IPS-11a (cell line): ENCODE measurements around the gene CLCN6.

Experiments
- H3K4me3 ChIP-seq: one replicate; pipeline ENCODE4 v1.5.1; 2013; ENCODE audit warnings: low read depth, low read length, control low read depth

The CLCN6 gene

GRCh38 chr1:11874624-11875023, 68.6 kb downstream of the CLCN6 start:
- no peak overlapping the region for H3K4me3 ChIP-seq

GRCh38 chr1:11875094-11875493, 69.1 kb downstream of the CLCN6 start:
- no peak overlapping the region for H3K4me3 ChIP-seq

- H3K4me3 ChIP-seq, result no peak overlapping the region
Observed at GRCh38 chr1:11877074-11877473, 71.1 kb downstream of the CLCN6 start.

DNA sequence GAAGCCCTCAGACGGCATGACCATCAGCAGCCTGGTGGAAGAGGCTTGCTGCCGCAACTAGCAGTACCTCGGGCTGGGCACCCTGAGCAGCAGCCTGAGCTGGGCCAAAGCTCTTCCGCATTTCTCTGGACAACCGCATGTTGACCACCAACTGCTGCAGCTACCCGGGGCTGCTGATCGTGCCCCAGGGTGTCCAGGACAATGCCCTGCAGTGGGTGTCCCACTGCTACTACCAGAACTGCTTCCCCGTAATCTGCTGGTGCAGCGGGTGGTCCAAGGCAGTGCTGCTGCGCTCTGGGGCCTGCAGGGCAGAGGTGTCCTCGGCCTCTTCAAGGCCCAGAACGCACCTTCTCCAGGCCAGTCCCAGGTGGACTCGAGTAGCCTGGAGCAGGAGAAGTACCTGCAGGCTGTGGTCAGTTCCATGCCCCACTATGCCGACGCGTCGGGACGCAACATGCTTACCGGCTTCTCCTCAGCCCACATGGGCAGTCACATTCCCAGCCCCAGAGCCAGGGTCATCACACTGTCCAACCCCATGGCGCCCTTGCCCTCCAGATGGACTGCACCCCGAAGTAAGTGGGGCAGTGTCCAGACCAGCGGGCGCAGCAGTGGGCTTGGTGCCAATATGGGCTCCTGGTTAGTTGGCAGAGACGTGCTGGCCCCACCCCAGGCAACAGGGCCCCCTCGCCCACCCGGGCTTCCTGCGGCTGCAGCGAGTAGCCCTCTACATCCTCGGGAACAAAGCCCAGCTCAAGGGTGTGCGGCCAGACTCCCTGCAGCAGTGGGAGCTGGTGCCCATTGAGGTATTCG, 72.3 kb downstream of the CLCN6 start:
- no peak overlapping the region for H3K4me3 ChIP-seq

DNA sequence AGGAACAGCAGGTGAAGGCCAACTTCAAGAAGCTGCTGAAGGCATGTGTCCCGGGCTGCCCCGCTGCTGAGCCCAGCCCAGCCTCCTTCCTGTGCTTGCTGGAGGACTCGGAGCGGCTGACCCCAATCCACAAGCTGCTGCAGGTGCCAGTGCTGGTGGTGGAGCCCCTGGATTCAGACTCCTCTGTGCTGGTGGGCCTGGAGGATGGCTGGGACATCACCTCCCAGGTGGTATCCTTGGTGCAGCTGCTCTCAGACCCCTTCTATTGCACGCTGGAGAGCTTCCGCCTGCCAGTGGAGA, 72.8 kb downstream of the CLCN6 start:
- H3K4me3 ChIP-seq, result no peak overlapping the region

- H3K4me3 ChIP-seq, result no peak overlapping the region
Observed at GRCh38 chr1:11879311-11880180, 73.6 kb downstream of the CLCN6 start.

- H3K4me3 ChIP-seq, result no peak overlapping the region
Observed at GRCh38 chr1:11880181-11880575, 74.2 kb downstream of the CLCN6 start.

DNA sequence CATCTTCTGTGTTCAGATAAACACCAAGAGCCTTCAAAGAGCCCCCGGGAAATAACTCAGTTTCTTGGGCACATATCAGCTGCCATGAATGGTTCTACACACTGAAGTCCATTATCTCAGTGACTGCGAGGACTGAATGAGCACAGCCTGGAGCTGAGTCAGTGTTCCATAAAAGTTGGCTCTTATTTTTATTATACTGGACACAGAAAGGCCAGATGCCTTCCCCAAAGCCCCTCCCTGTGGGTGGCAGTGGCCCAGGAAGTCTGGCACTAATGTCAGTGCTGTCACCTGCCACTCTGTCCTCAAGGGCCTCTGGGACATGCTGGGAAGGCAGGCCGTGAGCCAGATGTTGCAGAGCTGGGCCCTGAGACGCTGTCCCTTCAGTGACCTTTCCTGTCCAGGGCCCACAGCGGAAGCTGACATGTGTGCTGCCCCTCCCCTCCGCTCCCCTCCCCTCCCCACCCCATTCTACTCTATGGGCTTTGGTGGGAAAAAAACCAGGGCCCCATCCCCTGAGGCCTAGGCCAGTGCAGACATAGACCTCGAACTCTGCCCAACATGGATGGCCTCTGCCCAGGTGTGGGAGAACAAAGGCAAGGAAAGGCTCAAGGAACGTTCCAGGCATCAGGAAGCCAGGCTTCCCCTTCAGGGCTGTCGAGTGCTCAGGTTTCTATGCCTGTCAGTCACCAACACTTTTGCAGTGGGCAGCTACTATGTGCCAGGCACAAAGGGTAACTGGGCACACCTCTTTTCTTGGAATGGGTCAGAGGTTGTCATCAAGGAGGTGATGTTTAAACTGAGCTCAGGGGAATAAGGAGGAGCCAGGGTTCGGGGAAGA, 75.1 kb downstream of the CLCN6 start:
- H3K4me3 ChIP-seq, result no peak overlapping the region

- no peak overlapping the region for H3K4me3 ChIP-seq
Observed at GRCh38 chr1:11881749-11882441, 75.9 kb downstream of the CLCN6 start.

- H3K4me3 ChIP-seq, result no peak overlapping the region
Observed at GRCh38 chr1:11882814-11883538, 77.0 kb downstream of the CLCN6 start.

DNA sequence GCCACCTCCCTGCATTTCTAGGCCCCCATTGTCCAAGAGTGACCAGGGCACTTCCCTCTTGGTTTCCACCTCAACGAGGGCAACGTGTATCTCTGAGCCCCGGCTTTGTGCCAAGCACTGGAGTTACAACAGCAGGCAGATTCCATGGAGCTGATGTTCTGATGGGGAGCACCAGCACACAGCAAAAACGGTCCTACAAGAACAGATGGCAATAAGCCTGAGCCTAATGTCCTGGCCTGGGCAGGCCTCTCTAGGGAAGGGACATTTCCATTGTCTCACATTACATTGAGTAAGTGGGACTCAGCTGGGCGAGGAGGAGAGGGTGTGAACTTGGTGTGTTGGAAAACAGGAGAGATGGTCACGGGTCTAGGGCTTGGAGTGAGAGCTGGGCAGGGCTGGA, 79.9 kb downstream of the CLCN6 start:
- no peak overlapping the region for H3K4me3 ChIP-seq

DNA sequence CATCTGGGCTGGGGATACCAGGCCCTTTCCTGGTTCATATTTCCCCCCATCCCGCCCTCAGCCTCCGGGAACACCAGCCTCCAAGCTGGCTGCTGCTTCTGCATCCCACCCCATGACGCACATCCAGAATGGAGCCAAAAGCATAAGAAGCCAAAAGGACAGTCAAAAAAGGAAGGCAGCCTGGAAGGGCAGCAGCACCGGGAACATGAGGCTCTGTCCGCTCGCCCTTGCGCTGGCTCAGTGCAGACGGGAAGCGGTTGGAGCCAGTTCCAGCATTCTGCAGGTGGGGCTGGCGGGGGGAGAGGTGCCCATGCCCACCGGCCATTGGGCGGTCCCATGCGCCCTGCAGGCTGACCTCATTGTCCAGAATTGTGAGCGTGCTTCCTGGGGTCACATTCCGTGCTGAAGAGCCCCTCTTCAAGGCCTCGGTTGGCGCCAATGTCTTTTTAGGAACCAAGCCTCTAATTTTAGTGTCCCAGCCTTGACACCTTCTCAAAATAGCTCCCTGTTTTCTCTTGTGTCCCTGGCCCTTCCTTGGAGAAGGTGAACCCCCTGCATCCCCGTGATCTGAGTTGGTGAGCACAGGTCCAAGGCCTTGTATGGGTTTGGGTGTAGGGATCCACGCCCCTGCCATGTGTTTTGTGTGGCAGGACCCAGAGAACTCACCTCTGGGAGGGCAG, 81.1 kb downstream of the CLCN6 start:
- no peak overlapping the region for H3K4me3 ChIP-seq

GRCh38 chr1:11887666-11888007, 81.6 kb downstream of the CLCN6 start:
- H3K4me3 ChIP-seq, result no peak overlapping the region

DNA sequence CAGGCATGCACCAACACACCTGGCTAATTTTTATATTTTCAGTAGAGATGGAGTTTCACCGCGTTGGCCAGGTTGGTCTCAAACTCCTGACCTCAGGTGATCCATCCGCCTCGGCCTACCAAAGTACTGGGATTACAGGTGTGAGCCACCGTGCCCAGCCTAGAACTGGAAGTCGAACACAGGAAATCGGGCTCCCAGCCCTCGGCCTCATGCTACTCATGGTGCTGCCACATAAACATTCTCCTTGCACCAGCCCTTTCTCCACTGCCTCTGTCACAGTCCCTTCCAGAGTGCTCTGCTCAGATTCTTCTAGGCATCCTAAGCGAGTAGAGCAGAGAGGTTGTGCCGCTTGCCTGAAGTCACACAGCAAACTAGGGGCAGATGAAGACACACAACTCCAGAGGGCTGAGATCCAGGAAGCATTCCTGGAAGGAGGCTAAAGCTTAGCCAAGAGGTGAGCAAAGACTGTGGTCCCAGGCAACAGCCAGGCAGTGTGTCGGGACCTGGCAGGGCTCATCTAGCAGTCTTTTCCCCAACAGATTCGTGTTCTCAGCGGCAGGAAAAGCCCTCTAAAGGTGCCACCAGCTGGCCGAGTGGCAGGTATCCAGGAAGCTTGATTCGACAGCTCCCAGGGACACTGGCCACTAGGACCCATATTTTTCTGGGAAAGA, 82.3 kb downstream of the CLCN6 start:
- H3K4me3 ChIP-seq, result no peak overlapping the region

- no peak overlapping the region for H3K4me3 ChIP-seq
Observed at GRCh38 chr1:11888877-11889208, 82.9 kb downstream of the CLCN6 start.

- no peak overlapping the region for H3K4me3 ChIP-seq
Observed at GRCh38 chr1:11891433-11892186, 85.6 kb downstream of the CLCN6 start.
